ENCODE measurements around the gene MICA.

The MICA gene

DNA sequence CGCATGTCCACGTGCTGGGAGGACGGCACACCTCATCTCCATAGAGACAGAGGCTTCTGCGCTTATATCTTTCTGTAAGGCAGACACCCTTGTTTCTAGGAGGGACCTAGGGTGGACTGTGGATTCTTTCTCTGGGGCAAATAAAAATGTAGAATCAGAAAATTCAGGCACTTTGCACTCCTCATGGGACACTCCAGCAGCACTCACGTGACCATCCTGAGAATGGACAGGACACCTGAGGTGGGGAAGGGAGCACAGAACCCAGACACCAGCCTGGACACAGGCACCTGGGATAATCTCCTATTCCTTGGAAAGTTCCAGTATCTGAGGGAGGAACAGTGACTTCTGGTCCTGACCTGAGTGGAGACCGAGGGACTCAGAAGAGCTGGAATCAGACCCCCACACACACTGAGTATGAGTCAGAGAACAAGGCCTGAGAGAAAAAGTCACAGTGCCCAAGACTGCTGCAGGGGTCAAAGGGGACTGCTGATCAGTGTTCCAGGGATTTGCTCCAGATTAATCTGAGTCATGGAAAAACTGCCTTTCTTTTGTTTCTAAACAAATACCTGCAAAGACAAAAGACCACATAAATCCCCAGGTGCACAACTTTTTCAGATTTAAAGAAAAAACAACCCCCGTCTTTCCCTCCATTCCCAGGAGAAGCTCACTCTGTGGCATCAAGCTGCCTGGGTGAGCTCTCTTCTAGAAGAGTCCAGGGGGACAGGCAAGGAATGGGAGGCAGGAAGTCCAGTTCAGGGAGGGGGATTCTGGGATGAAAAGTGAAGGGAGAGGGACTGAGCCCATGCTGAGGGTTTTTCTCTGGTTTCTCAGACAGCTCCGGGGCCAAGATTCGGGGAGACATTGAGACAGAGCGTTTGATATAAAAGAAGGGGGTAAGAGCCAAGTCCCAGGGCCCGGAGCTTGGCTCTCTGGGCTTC, 58.9 kb downstream of the MICA start:
- no peak for DNase-seq

DNA sequence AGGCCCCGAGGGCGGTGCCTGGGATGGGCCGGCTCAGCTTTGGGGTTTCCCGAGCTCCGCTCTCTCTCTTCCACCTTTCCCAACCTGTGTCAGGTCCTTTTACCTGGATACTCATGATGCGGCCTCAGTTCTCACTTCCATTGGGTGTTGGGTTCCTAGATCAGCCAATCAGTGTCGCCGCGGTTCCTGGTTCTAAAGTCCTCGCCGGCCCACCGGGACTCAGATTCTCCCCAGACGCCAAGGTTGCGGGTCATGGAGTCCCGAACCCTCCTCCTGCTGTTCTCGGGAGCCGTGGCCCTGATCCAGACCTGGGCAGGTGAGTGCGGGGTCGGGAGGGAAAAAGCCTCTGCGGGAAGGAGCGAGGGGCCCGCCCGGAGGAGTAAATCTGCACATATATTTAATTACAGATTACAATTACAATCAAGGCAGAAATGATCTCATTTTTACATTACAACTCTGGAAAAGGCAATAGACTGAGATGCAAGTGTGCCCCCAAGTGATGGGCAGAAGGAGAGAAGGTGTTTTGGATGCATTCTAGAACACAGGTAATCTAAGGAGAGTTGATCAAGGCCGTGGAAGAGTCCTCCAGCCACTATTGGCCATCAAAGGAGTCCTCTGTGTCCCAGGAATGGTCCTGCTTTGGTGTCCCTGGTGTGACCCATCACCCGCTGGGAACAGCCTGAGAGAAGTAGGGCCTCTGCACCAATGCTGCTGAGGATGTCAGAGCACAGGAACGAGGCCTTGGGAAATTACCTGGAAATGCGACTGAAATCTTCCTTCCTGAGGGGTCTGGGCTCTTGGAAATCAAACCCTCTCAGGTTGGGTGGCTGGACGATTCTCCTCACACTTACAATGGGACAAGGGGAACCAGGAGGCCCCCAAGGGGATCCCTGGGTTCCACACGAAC, 59.8 kb downstream of the MICA start:
- DNase-seq: peak; percentile 94 to 98

DNA sequence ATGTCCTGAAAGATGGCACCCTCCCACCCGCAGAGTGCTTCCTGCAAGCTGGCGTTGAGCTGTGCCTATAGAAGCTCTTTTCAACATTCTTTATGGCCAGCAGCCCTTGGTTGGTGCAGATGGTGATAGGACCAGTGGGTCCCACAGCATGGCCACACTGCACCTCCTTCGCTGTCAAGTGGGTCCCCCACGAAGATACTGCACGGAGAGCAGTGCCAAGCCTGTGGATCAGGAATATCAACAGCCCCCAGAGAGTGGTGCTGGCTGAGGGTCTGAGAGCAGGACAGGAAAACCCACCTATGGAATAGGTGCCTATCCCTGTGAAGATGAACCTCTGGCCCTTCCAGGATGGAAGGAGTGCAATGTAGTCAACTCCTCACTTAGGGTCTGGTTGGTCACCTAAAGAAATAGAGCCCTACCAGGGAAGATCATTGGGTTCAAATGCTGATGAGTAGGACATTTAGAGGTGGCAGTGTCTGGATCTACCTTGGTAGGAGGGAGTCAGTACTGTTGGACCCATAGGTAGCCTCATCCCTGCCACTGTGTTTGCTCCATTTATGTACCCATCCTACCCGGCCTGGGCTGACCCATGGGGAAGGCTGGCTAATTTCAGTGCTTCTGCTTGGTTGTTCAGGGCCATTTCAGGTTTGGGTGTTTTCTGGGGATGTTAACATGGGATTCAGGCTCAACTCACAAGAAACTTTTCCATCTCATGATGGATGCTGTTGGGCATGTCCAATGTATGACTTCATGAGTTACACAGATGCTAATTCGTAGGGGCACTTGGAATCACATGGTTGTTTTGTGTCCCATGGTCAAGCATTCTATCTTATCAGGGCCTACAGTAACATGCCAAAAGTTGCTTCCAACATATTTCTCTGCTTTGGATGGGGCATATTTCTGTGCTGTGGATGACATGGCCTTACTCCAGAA, 61.1 kb downstream of the MICA start:
- peak in 1 of 2 donors; percentile 33 for DNase-seq

All from CD4-positive, alpha-beta T cell treated with Interferon alpha-2 for 1 hour (primary cell).